ENCODE measurements around the gene SRR. TPM values are rescaled to one million over a fixed set of nuclear protein-coding genes. Genes with fewer than 3 reads are reported as not detected.

Gene SRR
- total RNA-seq, 1 experiment from 2014 or later, result 13.3 TPM

DNA sequence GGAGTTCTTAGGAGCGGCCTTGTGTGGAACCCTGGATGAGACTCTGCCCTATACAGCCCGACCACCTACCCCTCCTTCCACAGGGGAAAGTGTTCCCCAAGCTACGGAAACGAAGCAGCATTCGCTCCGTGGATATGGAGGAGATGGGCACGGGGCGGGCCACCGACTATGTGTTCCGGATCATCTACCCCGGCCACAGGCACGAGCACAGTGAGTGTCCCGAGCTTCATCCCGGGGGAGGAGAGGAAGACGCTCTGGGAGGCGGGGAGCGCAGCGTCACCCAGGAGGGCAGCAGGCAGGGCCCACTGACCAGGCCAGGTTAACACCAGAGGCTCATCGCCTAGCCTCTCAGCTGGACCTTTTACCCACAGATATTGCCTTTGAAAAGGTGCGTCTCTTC lies 61.4 kb downstream of the SRR start:
- H3K36me3 ChIP-seq (ENCODE audit: insufficient read depth, low read length), result no peaks in the 10 kb centered on the region
- H3K27ac ChIP-seq (ENCODE audit: low read length), result no peak overlapping the region
- no peak overlapping the region for H3K4me3 ChIP-seq (ENCODE audit: low read length)
- H4K20me1 ChIP-seq (ENCODE audit: insufficient read depth, low read depth, low read length), result no peaks in the 10 kb centered on the region
- H3K9me2 ChIP-seq (replicated peaks; ENCODE audit: insufficient read depth, low read length), result no peaks in the 10 kb centered on the region
- no peaks in the 10 kb centered on the region for H3K27me3 ChIP-seq (ENCODE audit: low read length)
- DNase-seq, result no peak
- H3K9me3 ChIP-seq (ENCODE audit: low read length), result no peaks in the 10 kb centered on the region
- no peak overlapping the region for H2AFZ ChIP-seq (ENCODE audit: low read length)
- no peaks in the 10 kb centered on the region for H3K79me2 ChIP-seq (ENCODE audit: low read length)
- no peak overlapping the region for H3K4me2 ChIP-seq (ENCODE audit: low read depth, low read length, poor library complexity, severe bottlenecking)
- H3K9ac ChIP-seq (ENCODE audit: low read length), result no peak overlapping the region
- H3K4me1 ChIP-seq (ENCODE audit: low read length), result no peaks in the 10 kb centered on the region

DNA sequence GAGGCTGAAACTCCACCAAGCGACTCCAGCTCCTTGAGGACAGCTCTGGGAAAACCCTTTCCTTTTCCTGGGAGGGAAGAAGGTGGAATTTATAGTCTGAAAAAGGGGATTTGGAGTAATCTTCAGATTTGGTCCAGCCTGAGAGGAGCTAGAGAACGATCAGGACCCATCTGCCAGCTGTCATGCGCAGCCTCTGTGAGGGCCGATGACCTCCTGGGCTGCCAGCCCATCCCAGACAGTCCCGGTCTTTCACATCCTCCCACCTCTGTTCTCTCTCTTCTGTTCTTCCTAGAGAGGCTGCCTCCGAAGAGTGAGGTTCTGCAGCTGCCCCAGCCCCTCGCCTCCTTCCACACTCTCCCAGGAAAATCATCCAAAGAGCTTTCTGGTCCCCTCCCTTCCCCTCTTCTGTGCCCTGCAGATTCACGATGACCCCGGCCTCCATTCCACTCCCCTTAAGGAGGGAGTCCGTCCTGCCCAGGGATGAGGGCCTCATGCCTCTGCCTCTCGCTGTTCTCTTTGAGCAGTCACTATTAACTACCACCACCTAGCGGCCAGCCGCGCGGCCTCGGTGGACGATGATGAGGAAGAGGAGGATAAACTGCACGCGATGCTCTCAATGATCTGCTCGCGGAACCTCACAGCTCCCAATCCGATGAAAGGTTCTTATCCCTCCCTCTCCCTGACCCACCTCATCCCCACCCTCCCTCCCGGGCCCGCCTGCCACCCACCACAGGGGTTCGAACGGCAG lies 63.2 kb downstream of the SRR start:
- H3K4me1 ChIP-seq (ENCODE audit: low read length), result no peaks in the 10 kb centered on the region
- no peaks in the 10 kb centered on the region for H3K79me2 ChIP-seq (ENCODE audit: low read length)
- DNase-seq, result no peak
- H2AFZ ChIP-seq (ENCODE audit: low read length), result no peak overlapping the region
- H3K9me3 ChIP-seq (ENCODE audit: low read length), result no peaks in the 10 kb centered on the region
- H3K4me2 ChIP-seq (ENCODE audit: low read depth, low read length, poor library complexity, severe bottlenecking), result no peak overlapping the region
- H3K9ac ChIP-seq (ENCODE audit: low read length), result no peak overlapping the region
- no peak overlapping the region for H3K27ac ChIP-seq (ENCODE audit: low read length)
- no peaks in the 10 kb centered on the region for H3K9me2 ChIP-seq (replicated peaks; ENCODE audit: insufficient read depth, low read length)
- H3K4me3 ChIP-seq (ENCODE audit: low read length), result no peak overlapping the region
- H3K27me3 ChIP-seq (ENCODE audit: low read length), result no peaks in the 10 kb centered on the region
- no peaks in the 10 kb centered on the region for H4K20me1 ChIP-seq (ENCODE audit: insufficient read depth, low read depth, low read length)
- no peaks in the 10 kb centered on the region for H3K36me3 ChIP-seq (ENCODE audit: insufficient read depth, low read length)

DNA sequence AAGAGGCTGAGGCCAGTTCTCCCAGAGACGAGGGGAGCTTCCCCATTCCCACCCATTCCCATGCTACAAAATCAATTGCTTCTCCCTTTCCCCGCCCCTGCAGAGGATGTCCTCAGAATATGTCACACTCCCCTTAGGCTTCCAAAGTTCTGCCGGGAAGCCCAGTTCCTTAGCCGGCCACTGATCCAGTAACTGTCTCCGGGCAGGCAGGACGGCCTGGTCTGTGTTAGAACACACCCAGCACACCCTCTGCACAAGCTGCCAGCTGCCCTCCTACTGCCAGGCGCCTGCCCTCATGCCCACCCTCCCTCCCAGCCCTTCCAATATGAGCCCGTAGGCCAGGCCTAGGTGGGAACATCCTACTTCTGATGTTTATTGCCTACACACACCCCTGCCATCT lies 64.6 kb downstream of the SRR start:
- Histone ChIP-seq H3K9ac (ENCODE audit: low read length) (no peak overlapping the region), H3K4me2 (ENCODE audit: low read depth, low read length, poor library complexity, severe bottlenecking) (no peak overlapping the region), H2AFZ (ENCODE audit: low read length) (no peak overlapping the region), H3K4me1 (ENCODE audit: low read length) (no peaks in the 10 kb centered on the region), H3K27me3 (ENCODE audit: low read length) (no peaks in the 10 kb centered on the region), H3K79me2 (ENCODE audit: low read length) (no peaks in the 10 kb centered on the region), H3K9me2 (replicated peaks; ENCODE audit: insufficient read depth, low read length) (no peaks in the 10 kb centered on the region), H3K4me3 (ENCODE audit: low read length) (no peak overlapping the region), H3K36me3 (ENCODE audit: insufficient read depth, low read length) (no peaks in the 10 kb centered on the region), H3K9me3 (ENCODE audit: low read length) (no peaks in the 10 kb centered on the region), H4K20me1 (ENCODE audit: insufficient read depth, low read depth, low read length) (no peaks in the 10 kb centered on the region), H3K27ac (ENCODE audit: low read length) (no peak overlapping the region)
- DNase-seq, result no peak

DNA sequence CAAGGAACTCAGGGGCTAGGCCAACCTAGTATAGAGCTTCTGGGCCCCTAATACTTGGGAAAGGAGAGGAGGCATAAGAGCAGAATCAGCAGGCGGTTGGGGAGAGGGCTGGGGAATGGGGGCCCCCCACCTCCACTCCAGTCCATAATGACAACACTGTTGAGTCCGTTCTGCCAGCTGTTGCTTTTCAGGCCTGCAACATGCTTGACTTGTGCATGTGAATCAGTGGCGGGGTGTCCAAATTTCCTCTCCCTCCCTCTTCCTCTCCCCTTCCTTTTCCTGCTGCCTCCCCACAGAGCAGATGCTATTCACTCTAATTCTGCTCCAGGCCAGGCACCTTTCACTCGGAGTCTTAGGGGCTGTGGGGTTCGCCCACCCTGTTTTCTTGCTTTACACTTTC lies 65.3 kb downstream of the SRR start:
- H3K4me1 ChIP-seq (ENCODE audit: low read length), result no peaks in the 10 kb centered on the region
- no peak overlapping the region for H3K4me2 ChIP-seq (ENCODE audit: low read depth, low read length, poor library complexity, severe bottlenecking)
- no peaks in the 10 kb centered on the region for H3K27me3 ChIP-seq (ENCODE audit: low read length)
- no peak overlapping the region for H3K9ac ChIP-seq (ENCODE audit: low read length)
- no peaks in the 10 kb centered on the region for H3K36me3 ChIP-seq (ENCODE audit: insufficient read depth, low read length)
- H3K27ac ChIP-seq (ENCODE audit: low read length), result no peak overlapping the region
- no peak for DNase-seq
- no peaks in the 10 kb centered on the region for H4K20me1 ChIP-seq (ENCODE audit: insufficient read depth, low read depth, low read length)
- no peaks in the 10 kb centered on the region for H3K9me2 ChIP-seq (replicated peaks; ENCODE audit: insufficient read depth, low read length)
- H3K9me3 ChIP-seq (ENCODE audit: low read length), result no peaks in the 10 kb centered on the region
- no peaks in the 10 kb centered on the region for H3K79me2 ChIP-seq (ENCODE audit: low read length)
- H3K4me3 ChIP-seq (ENCODE audit: low read length), result no peak overlapping the region
- H2AFZ ChIP-seq (ENCODE audit: low read length), result no peak overlapping the region

DNA sequence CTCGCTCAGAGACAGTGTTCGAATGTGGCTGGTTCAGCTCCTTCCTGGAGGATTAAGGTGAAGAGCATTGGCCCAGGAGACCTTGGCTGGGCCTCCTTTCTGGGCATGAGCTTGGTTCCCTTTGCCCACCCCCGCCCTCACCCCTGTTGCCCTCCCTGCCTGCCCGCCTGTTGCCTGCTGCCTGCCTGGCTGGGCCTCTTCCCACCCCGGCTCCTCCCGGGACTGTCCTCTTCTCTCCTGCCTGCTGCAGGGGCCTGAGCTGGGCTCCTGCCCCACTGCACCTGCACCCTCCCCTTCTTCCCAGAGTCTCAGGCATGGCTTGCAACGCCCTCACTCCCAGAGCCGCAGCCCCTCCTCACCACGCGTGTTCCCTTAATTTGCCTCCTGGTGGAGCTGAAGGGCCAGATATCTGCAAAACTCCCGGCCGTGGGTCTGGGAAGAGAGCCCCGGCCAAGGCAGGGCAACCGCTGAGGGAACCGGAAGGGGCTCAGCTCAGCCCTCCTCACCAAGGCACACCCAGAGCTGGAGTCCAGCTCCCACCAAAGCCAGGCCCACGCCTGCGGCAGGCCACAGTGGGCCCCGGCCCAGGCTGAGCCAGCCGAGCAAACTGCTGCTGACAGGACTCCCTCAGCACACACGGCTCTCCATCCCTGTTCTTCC lies 65.9 kb downstream of the SRR start:
- Histone ChIP-seq H3K9me2 (replicated peaks; ENCODE audit: insufficient read depth, low read length) (no peaks in the 10 kb centered on the region), H3K4me3 (ENCODE audit: low read length) (no peak overlapping the region), H3K9ac (ENCODE audit: low read length) (no peak overlapping the region), H3K9me3 (ENCODE audit: low read length) (no peaks in the 10 kb centered on the region), H2AFZ (ENCODE audit: low read length) (no peak overlapping the region), H3K4me1 (ENCODE audit: low read length) (no peaks in the 10 kb centered on the region), H3K27ac (ENCODE audit: low read length) (no peak overlapping the region), H3K4me2 (ENCODE audit: low read depth, low read length, poor library complexity, severe bottlenecking) (no peak overlapping the region), H3K36me3 (ENCODE audit: insufficient read depth, low read length) (no peaks in the 10 kb centered on the region), H3K27me3 (ENCODE audit: low read length) (no peaks in the 10 kb centered on the region), H4K20me1 (ENCODE audit: insufficient read depth, low read depth, low read length) (no peaks in the 10 kb centered on the region), H3K79me2 (ENCODE audit: low read length) (no peaks in the 10 kb centered on the region)
- DNase-seq, result no peak

DNA sequence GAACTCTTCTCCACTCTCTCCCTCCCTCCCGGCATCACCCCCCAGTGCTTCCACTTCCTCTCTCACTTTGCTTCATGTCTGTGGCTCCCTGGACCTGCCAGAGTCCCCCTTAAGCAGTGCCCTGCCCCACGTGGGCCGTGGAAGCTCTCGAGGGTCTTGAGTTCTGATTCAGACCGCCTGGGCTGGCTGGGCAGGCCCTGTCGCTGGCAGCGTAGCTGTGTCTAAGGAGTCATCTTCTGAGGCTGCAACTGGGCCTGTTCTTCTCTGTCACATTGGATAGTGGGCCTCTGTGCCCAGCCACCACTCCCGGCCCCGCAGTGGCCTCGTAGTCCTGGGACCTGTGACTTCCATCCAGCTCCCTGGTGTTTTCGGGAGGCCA lies 66.5 kb downstream of the SRR start:
- Histone ChIP-seq H3K27me3 (ENCODE audit: low read length) (no peaks in the 10 kb centered on the region), H3K9ac (ENCODE audit: low read length) (no peak overlapping the region), H3K27ac (ENCODE audit: low read length) (no peak overlapping the region), H3K36me3 (ENCODE audit: insufficient read depth, low read length) (no peaks in the 10 kb centered on the region), H3K9me3 (ENCODE audit: low read length) (no peaks in the 10 kb centered on the region), H3K4me1 (ENCODE audit: low read length) (no peaks in the 10 kb centered on the region), H3K9me2 (replicated peaks; ENCODE audit: insufficient read depth, low read length) (no peaks in the 10 kb centered on the region), H4K20me1 (ENCODE audit: insufficient read depth, low read depth, low read length) (no peaks in the 10 kb centered on the region), H2AFZ (ENCODE audit: low read length) (no peak overlapping the region), H3K79me2 (ENCODE audit: low read length) (no peaks in the 10 kb centered on the region), H3K4me2 (ENCODE audit: low read depth, low read length, poor library complexity, severe bottlenecking) (no peak overlapping the region), H3K4me3 (ENCODE audit: low read length) (no peak overlapping the region)
- DNase-seq, result no peak

DNA sequence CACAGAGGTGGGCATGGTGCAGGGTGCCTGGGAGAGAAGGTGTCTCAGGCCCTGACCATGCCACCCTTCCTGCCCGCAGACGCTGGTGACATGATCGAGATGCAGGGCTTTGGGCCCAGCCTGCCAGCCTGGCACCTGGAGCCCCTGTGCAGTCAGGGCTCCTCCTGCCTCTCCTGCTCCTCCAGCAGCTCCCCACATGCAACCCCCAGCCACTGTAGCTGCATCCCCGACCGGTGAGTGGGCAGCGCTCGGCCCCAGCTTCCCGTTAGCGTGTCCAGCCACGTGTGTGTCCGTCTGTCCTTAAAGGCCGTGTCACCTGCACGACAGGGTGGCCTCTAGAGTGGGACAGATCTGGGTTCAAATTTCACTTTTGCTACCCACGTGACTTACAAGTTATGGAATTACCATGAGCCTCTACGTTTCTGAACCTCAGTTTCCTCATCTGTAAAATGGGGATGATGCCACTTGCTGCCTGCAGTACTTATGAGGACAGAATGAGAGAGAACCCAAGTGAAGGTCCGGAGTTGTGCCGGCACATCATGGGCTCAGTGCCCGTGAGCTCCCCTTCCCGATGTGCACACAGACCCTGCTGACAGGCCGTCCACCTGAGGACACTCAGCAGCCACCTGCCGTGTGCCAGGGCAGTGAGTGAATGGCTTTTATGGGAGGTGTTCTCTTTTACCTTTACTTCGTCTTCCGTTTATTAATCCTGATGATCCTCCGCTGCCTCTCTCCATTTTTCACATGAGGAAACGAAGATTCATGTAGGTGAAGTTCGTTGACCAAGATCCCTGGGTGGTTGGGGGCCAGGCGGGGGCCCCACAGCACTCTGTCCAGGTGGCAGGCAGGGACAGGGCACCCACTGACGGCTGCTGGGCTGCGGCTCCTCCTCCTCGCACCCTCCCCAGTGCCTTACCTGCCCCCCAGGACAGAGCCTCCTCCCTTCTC lies 67.7 kb downstream of the SRR start:
- Histone ChIP-seq H3K79me2 (ENCODE audit: low read length) (no peaks in the 10 kb centered on the region), H3K27me3 (ENCODE audit: low read length) (no peaks in the 10 kb centered on the region), H3K9me2 (replicated peaks; ENCODE audit: insufficient read depth, low read length) (no peaks in the 10 kb centered on the region), H3K36me3 (ENCODE audit: insufficient read depth, low read length) (no peaks in the 10 kb centered on the region), H4K20me1 (ENCODE audit: insufficient read depth, low read depth, low read length) (no peaks in the 10 kb centered on the region), H3K4me2 (ENCODE audit: low read depth, low read length, poor library complexity, severe bottlenecking) (no peak overlapping the region), H3K4me1 (ENCODE audit: low read length) (no peaks in the 10 kb centered on the region), H3K9ac (ENCODE audit: low read length) (no peak overlapping the region), H3K27ac (ENCODE audit: low read length) (no peak overlapping the region), H3K4me3 (ENCODE audit: low read length) (no peak overlapping the region), H3K9me3 (ENCODE audit: low read length) (no peaks in the 10 kb centered on the region), H2AFZ (ENCODE audit: low read length) (no peak overlapping the region)
- no peak for DNase-seq

DNA sequence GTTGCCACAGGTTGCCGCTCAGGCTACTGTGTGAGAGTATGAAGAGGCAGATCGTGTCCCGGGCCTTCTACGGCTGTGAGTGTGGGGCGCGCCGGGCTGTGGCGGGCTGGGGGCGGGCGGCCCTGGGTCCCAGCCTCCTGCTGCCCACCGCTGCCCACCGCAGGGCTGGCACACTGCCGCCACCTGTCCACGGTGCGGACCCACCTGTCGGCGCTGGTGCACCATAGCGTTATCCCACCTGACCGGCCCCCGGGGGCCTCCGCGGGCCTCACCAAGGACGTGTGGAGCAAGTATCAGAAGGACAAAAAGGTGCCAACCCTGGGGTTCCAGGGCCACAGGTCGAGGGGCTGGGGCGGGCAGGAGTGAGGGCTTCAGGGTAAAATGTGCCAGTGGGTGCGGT lies 68.4 kb downstream of the SRR start:
- Histone ChIP-seq H3K27ac (ENCODE audit: low read length) (no peak overlapping the region), H3K9me2 (replicated peaks; ENCODE audit: insufficient read depth, low read length) (no peaks in the 10 kb centered on the region), H3K79me2 (ENCODE audit: low read length) (no peaks in the 10 kb centered on the region), H3K9ac (ENCODE audit: low read length) (no peak overlapping the region), H3K4me1 (ENCODE audit: low read length) (no peaks in the 10 kb centered on the region), H2AFZ (ENCODE audit: low read length) (no peak overlapping the region), H3K9me3 (ENCODE audit: low read length) (no peaks in the 10 kb centered on the region), H3K27me3 (ENCODE audit: low read length) (no peaks in the 10 kb centered on the region), H3K36me3 (ENCODE audit: insufficient read depth, low read length) (no peaks in the 10 kb centered on the region), H3K4me2 (ENCODE audit: low read depth, low read length, poor library complexity, severe bottlenecking) (no peak overlapping the region), H4K20me1 (ENCODE audit: insufficient read depth, low read depth, low read length) (no peaks in the 10 kb centered on the region), H3K4me3 (ENCODE audit: low read length) (no peak overlapping the region)
- DNase-seq, result no peak
